ENCODE measurements around the gene UBXN11.
A peak's percentile ranks its signal among the peaks of the same experiment; 100 is the strongest.

Gene UBXN11

DNA sequence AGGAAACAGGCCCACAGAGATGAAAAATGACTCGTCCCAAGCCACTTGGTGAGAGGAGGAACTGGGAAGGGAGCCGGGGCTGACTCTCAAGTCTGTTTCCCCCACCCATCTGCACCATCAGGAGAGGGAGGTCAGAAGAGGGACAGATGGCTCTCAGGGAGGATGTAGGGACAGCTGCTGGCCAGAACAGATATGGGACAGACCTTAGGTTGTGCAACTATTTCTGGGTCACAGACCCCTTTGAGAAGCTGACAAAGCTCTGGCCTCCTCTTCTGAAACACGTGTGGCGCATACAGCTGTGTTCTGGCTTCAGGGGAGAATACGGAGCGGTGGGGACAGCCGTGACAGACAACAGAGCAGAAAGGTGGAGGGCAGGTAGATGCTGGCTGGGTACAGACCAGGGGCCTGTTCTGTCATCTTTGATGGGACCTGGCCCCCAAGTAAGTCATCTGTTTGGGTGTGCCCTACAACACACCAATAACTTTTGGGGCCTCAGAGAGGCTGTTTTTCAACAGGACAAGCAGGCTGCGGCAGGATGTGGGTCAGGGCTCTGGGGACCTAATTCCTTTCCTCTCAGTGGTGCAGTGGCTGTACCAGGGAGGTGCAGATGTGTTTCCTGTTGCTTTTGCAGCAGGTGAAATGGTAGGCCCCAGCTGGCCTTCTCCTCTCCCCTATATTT lies 19.3 kb downstream of the UBXN11 start:
- Histone ChIP-seq H3K4me2 (peak overlapping the region; percentile 96), H3K9me3 (no peaks in the 10 kb centered on the region), H3K27ac (peak overlapping the region; percentile 98), H3K9ac (peak overlapping the region; percentile 88), H3K4me1 (peaks cover 100% of the 10 kb centered on the region), H4K20me1 (0 out of 2 replicates have a peak, but pooled peaks cover 13% of the 10 kb centered on the region), H3K4me3 (peak overlapping the region; percentile 40), H3K36me3 (peaks cover 20% of the 10 kb centered on the region; the same call in 1 of the 2 replicates), H3K27me3 (no peaks in the 10 kb centered on the region)
- peak; percentile 89 for TF ChIP-seq Cebpa-rat (IDR thresholded peaks at IDR 0.05)

GRCh38 chr1:26286064-26286416 lies 20.4 kb downstream of the UBXN11 start:
- peak overlapping the region; percentile 98 for H3K27ac ChIP-seq
- H3K9ac ChIP-seq: peak overlapping the region; percentile 88
- H3K4me1 ChIP-seq: peaks cover 100% of the 10 kb centered on the region

GRCh38 chr1:26285366-26286063 lies 20.9 kb downstream of the UBXN11 start:
- Histone ChIP-seq H3K27me3 (no peaks in the 10 kb centered on the region), H3K9ac (peak overlapping the region; percentile 88), H3K4me1 (peaks cover 100% of the 10 kb centered on the region), H3K27ac (peak overlapping the region; percentile 98), H3K36me3 (peaks cover 32% of the 10 kb centered on the region), H3K9me3 (no peaks in the 10 kb centered on the region), H4K20me1 (peaks cover 27% of the 10 kb centered on the region), H3K4me3 (no peak overlapping the region), H3K4me2 (peak overlapping the region; percentile 96)
- no peak for TF ChIP-seq Cebpa-rat (IDR thresholded peaks at IDR 0.05)

More at GRCh38 chr1:26286064-26286416, 20.4 kb downstream of the UBXN11 start:
- Histone ChIP-seq H3K9me3 (no peaks in the 10 kb centered on the region), H3K4me2 (peak overlapping the region; percentile 96), H3K4me3 (no peak overlapping the region), H3K27me3 (no peaks in the 10 kb centered on the region), H3K36me3 (peaks cover 30% of the 10 kb centered on the region), H4K20me1 (peaks cover 22% of the 10 kb centered on the region)
- TF ChIP-seq Cebpa-rat (IDR thresholded peaks at IDR 0.05): no peak

- peak overlapping the region; percentile 98 for H3K27ac ChIP-seq
- H3K36me3 ChIP-seq: peaks cover 32% of the 10 kb centered on the region
- H4K20me1 ChIP-seq: peaks cover 31% of the 10 kb centered on the region
- H3K4me2 ChIP-seq: peak overlapping the region; percentile 96
- H3K27me3 ChIP-seq: no peaks in the 10 kb centered on the region
- peak overlapping the region; percentile 88 for H3K9ac ChIP-seq
- H3K4me3 ChIP-seq: no peak overlapping the region
- H3K4me1 ChIP-seq: peaks cover 94% of the 10 kb centered on the region
- H3K9me3 ChIP-seq: no peaks in the 10 kb centered on the region
- no peak; the same call in 1 of the 2 replicates for TF ChIP-seq Cebpa-rat (IDR thresholded peaks at IDR 0.05)
Observed at GRCh38 chr1:26284597-26285347, 21.7 kb downstream of the UBXN11 start.

GRCh38 chr1:26283871-26284596 lies 22.4 kb downstream of the UBXN11 start:
- Histone ChIP-seq H3K4me2 (peak overlapping the region; percentile 96), H3K9me3 (no peaks in the 10 kb centered on the region), H3K4me3 (no peak overlapping the region; the same call in 1 of the 2 replicates), H3K27ac (peak overlapping the region; percentile 98), H3K9ac (peak overlapping the region; percentile 88), H3K4me1 (peaks cover 92% of the 10 kb centered on the region), H3K27me3 (no peaks in the 10 kb centered on the region), H3K36me3 (peaks cover 32% of the 10 kb centered on the region), H4K20me1 (peaks cover 31% of the 10 kb centered on the region)
- peak; percentile 86 for TF ChIP-seq Cebpa-rat (IDR thresholded peaks at IDR 0.05)

DNA sequence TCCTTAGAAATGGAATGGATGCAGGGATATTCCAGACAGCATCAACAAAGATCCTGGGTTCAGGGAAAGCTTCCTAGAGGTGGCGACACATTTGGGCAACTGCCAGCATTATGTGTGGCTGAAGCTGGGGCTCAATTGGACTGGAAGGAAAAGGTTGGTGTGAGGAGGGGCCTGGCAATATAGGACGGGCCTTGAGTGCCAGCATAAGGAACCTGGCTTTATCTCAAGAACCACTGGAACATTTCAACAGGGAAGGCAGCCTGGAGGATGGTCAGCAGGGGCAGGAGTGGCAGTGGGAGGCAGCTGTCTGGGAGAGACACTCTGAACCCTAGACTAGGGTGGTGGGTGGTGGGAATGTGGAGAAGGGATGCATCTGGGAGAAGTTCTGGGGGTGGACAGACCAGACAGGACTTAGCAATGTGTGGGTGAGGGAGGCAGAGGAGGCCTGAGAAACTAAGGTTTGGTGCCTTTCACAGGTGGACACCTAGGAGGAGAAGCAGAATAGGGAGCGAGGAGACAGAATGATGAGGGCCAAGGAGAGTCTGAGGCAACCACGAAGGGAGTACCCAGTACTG lies 23.1 kb downstream of the UBXN11 start:
- H3K4me3 ChIP-seq: no peak overlapping the region
- H4K20me1 ChIP-seq: peaks cover 31% of the 10 kb centered on the region
- no peak for TF ChIP-seq Cebpa-rat (IDR thresholded peaks at IDR 0.05)
- H3K9me3 ChIP-seq: no peaks in the 10 kb centered on the region
- H3K4me1 ChIP-seq: peaks cover 92% of the 10 kb centered on the region
- peaks cover 34% of the 10 kb centered on the region for H3K36me3 ChIP-seq
- peak overlapping the region; percentile 98 for H3K27ac ChIP-seq
- H3K9ac ChIP-seq: peak overlapping the region; percentile 88
- H3K27me3 ChIP-seq: no peaks in the 10 kb centered on the region
- H3K4me2 ChIP-seq: peak overlapping the region; percentile 96

GRCh38 chr1:26282401-26282918 lies 24.0 kb downstream of the UBXN11 start:
- peaks cover 92% of the 10 kb centered on the region for H3K4me1 ChIP-seq
- H3K4me2 ChIP-seq: peak overlapping the region; percentile 96
- peaks cover 43% of the 10 kb centered on the region for H3K36me3 ChIP-seq
- H3K9ac ChIP-seq: 0 out of 2 replicates have a peak overlapping the region, but pooled peaks have one; percentile 88
- no peak overlapping the region for H3K4me3 ChIP-seq
- H3K9me3 ChIP-seq: no peaks in the 10 kb centered on the region
- no peaks in the 10 kb centered on the region for H3K27me3 ChIP-seq
- peaks cover 31% of the 10 kb centered on the region for H4K20me1 ChIP-seq
- peak overlapping the region; percentile 98 for H3K27ac ChIP-seq
- no peak for TF ChIP-seq Cebpa-rat (IDR thresholded peaks at IDR 0.05)

- no peaks in the 10 kb centered on the region for H3K27me3 ChIP-seq
- peaks cover 92% of the 10 kb centered on the region for H3K4me1 ChIP-seq
- H3K4me2 ChIP-seq: peak overlapping the region; percentile 96
- peak overlapping the region; percentile 98 for H3K27ac ChIP-seq
- TF ChIP-seq Cebpa-rat (IDR thresholded peaks at IDR 0.05): no peak
- H3K4me3 ChIP-seq: peak overlapping the region; percentile 86
- H3K9me3 ChIP-seq: no peaks in the 10 kb centered on the region
- H3K36me3 ChIP-seq: peaks cover 48% of the 10 kb centered on the region
- H3K9ac ChIP-seq: peak overlapping the region; percentile 63
- peaks cover 31% of the 10 kb centered on the region for H4K20me1 ChIP-seq
Observed at GRCh38 chr1:26281971-26282370, 24.5 kb downstream of the UBXN11 start.
